ENCODE data around the gene CILP2.
A peak's percentile ranks its signal among the peaks of the same experiment; 100 is the strongest.

Gene CILP2

DNA sequence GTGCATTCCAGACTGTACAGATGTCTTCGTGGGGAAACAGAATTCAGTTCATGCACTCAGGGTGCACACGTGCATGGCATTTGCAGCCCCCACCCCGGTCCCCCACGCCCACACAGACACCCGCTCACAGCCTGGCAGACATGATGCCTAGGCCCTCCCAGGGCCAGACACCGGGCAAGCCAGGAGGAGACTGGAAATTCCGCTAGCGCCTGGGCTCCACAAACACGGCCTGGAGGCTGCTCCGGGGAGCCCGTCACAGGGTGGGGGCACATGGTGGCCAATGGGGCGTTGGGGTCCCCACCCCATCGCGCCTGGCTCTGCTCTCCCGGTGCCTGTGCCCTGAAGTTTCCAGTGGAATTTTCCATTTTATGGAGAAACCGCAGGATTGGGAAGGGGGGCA lies 3.6 kb downstream of the CILP2 start:
- no peak for FAIRE-seq
- no peak for DNase-seq (ENCODE audit: insufficient read length, low spot score)

DNA sequence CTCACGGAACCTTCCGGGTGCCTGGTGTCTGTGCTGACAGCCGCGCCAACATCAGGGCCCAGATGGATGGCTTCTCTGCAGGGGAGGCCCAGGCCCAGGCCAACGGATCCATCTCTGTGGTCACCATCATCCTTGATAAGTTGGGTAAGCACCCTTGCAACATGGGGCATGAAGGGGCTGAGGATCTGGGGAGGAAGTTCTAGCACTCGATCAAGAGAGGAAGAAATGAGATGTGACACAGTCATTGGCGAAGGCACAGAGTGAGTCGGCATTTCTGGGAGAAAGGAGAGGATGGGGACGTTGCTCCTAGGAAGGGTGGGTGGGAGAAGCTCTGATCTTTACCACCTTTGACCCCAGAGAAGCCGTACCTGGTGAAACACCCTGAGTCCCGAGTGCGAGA lies 4.4 kb downstream of the CILP2 start:
- DNase-seq (ENCODE audit: insufficient read length, low spot score) (no peak), FAIRE-seq (no peak)

DNA sequence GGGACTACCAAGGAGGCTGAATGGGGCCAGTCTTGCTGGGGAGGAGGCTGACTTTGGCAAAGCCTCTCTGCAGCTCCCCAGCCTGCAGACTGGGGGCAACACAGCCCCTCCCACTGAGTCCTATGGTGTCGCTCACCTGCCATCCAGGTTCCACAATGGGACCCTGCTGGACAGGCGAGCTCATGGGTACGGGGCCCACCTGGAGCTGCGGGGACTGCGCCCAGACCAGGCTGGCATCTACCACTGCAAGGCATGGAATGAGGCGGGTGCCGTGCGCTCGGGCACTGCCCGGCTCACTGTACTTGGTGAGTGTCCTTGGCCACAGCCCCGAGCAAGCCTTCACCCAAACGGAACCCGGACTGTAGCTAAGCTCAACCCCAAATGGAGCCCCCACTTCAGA lies 5.0 kb downstream of the CILP2 start:
- FAIRE-seq = no peak
- DNase-seq (ENCODE audit: insufficient read length, low spot score) = no peak

DNA sequence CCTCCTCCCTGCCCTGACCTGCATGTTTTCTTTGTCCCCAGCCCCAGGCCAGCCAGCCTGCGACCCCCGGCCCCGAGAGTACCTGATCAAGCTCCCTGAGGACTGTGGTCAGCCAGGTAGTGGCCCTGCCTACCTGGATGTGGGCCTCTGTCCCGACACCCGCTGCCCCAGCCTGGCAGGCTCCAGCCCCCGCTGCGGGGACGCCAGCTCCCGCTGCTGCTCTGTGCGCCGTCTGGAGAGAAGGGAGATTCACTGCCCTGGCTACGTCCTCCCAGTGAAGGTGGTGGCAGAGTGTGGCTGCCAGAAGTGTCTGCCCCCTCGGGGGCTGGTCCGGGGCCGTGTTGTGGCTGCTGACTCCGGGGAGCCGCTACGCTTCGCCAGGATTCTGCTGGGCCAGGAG lies 5.6 kb downstream of the CILP2 start:
- FAIRE-seq (no peak), DNase-seq (ENCODE audit: insufficient read length, low spot score) (no peak)

DNA sequence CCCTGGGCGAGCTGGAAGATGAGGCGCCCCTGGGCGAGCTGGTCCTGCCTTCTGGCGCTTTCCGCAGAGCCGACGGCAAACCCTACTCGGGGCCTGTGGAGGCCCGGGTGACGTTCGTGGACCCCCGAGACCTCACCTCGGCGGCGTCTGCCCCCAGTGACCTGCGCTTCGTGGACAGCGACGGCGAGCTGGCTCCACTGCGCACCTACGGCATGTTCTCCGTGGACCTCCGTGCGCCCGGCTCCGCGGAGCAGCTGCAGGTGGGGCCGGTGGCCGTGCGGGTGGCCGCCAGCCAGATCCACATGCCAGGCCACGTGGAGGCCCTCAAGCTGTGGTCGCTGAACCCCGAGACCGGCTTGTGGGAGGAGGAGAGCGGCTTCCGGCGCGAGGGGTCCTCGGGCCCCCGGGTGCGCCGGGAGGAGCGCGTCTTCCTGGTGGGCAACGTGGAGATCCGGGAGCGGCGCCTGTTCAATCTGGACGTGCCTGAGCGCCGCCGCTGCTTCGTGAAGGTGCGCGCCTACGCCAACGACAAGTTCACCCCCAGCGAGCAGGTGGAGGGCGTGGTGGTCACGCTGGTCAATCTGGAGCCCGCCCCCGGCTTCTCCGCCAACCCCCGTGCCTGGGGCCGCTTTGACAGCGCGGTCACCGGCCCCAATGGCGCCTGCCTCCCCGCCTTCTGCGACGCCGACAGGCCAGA lies 6.3 kb downstream of the CILP2 start:
- no peak for DNase-seq (ENCODE audit: insufficient read length, low spot score)
- FAIRE-seq = no peak

DNA sequence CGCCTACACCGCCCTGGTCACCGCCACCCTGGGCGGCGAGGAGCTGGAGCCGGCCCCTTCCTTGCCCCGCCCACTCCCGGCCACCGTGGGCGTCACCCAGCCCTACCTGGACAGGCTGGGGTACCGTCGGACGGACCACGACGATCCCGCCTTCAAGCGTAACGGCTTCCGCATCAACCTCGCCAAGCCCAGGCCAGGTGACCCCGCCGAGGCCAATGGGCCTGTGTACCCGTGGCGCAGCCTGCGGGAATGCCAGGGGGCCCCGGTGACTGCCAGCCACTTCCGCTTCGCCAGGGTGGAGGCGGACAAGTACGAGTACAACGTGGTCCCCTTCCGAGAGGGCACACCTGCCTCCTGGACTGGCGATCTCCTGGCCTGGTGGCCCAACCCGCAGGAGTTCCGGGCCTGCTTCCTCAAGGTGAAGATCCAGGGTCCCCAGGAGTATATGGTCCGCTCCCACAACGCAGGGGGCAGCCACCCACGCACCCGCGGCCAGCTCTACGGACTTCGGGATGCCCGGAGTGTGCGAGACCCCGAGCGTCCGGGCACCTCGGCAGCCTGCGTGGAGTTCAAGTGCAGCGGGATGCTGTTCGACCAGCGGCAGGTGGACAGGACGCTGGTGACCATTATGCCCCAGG lies 7.0 kb downstream of the CILP2 start:
- FAIRE-seq (no peak), DNase-seq (ENCODE audit: insufficient read length, low spot score) (no peak)

DNA sequence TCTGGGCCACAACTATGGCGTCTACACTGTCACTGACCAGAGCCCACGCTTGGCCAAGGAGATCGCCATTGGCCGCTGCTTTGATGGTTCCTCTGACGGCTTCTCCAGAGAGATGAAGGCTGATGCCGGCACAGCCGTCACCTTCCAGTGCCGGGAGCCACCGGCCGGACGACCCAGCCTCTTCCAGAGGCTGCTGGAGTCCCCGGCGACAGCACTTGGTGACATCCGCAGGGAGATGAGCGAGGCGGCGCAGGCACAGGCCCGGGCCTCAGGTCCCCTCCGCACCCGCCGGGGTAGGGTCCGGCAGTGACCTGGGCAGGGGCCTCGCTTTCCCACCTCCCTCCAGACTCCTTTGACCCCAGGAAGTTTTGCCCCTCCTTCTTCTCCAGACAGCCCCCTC lies 7.6 kb downstream of the CILP2 start:
- DNase-seq (ENCODE audit: insufficient read length, low spot score) (no peak), FAIRE-seq (no peak)

DNA sequence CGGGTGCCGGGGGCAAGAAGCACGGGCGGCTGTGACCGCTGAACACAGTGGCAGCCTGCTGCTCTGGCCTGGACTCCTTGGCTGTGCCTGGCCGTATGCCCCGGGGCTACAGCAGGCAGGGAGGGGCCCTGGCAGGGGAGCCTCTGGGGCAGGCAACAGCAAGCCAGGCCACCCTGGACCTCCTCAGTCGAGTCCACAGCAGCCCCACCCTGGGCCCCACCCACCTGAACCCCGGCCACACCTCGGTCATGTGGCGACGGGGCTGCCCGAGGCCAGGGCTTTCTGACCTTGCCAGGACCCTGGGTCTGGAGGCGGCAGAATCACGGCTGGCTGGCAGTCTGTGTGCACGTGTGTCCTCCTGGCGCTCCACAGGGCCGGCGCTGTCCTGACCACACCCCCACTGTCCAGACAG lies 8.7 kb downstream of the CILP2 start:
- no peak for DNase-seq (ENCODE audit: insufficient read length, low spot score)
- FAIRE-seq = no peak

DNA sequence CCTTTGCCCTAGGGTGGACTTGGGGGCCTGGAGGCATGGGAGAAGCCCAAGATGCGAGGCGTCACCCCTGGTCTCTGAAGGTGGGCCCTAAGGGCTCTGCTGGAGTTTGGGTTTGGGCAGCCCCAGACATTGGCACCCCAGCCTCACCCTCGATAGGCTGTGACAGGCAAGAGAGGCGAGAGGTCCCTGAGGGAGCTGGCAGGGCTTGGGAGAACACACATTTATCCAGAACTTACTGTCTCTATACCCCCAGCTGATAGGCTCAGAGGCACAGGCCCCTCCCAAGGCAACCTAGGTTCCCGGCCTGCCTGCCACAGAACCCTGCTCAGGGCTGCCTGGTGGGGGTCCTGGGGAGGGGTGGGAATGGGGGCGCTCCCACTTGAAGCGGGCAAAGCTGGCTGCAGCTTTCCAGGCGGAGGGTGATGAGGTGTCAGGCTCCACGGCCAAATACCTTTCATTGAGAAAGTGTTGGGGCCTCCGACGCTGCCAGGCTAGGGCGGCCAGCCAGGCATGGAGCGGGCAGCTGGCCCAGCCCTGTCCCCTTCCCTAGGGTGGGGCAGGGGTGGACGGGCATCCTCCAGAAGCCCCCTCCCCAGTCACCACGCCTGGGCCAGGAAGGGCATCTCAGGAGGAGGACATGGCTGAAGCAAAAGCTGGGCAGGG lies 9.7 kb downstream of the CILP2 start:
- no peak for FAIRE-seq
- DNase-seq (ENCODE audit: insufficient read length, low spot score) = no peak

DNA sequence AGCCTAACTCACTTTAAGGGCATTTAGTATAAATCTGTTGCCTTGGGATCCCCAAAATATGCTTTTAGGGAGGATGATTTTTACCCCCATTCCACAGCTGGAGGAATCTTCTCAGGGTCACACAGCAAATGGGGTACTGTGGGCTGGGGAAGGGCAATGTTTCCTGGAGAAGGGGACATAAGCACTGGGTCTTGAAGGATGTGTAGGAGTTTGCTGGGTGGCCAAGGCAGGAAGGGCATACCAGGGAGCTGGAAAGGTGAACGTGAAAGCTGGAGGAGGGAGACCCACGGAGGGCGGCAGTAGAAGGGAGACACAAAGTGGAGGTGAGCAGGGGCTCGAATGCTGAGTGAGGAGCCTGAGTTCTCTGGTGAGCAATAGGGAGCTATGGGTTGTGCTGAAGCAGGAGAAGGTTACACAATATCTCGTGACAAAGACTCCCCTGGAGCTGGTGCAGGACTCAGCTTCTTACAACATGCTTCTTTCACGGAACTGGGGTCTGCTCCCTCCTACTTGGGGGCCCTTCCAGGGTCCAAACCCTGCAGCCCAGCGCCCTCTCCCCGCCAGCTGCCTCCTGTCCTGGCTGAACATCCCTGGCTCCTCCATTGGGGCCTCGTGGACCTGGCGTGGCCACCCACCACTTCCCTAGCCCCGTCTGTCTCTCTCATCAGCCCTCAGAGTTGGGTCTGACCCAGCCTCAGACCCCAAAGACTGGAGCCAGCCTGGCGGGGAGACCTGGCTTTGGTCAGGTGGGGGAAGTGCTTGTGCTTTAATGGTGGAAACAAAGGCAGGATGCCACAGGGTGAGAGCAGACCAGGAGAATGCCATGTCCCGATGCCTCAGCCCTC lies 11.1 kb downstream of the CILP2 start:
- no peak for FAIRE-seq
- no peak for DNase-seq (ENCODE audit: insufficient read length, low spot score)

DNA sequence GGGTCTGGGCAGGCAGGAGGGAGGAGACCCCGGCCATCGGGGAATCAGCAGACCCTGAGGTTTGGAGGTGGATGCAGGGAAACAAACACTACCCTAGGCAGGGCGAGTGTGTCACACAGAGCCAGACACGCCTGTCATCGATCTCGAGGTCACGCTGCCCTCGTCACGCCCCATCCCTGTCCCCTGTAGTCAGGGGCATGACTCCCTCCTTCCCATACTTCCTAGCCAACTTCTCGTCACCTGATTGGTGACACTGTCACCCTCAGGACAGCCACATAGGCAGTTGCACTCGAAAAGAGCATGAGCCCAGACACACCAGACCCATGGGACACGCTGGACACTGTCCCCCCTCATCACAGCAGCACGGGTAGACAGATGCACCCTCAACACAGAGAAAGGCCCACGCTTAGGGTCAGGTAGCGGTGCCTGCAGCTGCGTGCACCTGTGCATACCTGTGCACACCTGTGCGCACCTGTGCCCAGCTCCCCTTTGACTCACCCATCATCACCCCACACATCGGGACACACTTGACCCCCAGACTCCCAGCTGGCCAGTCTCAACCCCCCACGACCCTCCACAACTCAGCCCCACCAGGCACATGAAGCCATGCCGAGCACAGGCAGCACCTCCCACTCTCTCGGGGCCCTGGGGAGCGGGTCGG lies 11.9 kb downstream of the CILP2 start:
- DNase-seq (ENCODE audit: insufficient read length, low spot score) (no peak), FAIRE-seq (no peak)

DNA sequence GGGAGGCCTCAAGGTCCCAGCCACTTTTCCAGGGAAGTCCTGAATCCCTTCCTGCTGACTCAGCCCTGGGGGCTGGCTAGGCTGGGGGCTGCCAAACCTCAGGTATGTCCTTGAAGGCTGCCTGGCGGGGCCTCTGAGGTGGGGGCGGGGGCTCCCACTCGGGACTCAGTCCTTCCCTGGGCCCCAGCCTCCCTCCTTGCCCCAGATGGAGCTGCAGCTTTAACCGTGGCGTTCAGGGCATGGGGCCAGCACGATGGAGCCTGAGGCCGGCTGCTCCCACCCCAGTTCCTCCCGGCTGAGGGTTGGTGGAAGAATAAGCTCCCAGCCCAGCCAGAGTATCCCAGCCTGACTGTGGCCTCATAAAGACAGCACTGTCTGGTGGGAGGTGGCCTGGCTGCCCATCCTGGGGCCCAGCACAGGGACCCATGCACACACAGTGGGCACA lies 12.4 kb downstream of the CILP2 start:
- FAIRE-seq (no peak), DNase-seq (ENCODE audit: insufficient read length, low spot score) (no peak)

DNA sequence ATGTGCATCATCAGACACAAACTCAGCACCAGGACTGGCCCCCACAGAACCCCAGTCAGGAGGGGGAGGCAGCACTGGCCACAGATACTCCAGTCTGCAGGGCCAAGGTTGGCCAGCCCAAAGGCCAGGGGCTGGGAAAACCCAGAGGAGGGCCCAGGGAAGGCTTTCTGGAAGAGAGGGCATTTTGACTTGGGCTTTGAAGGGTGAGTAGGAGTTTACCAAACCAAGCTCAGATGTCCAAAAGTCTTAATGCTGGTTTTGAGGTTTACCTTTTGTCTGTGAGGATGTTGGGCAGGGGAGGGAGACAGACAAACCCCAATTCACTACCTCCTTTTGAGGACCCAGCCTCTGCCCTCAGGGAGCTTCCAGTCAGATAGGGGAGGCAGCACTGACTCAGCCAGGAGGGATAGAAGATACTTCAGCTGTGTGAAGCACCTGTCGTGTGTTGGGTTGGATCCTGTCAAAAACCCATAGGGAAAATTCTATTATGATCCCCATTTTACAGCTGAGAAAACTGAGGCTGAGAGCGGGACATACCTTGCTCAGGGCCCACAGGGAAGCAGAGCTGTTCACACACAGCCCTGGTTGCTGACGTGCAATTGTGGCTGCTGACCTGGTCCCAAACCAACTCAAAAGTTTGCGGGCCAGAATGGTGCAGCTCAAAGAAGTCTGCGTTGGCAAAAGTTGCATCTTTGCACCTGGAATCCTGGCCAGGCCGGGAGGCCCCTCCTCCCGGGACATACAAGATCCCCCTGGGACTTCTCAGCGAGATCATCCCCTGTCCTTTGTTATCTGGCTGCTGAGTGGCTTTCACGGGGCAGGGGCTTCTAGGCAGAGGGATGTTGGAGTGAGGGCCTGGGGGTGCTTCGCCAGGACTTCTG lies 13.1 kb downstream of the CILP2 start:
- FAIRE-seq (no peak), DNase-seq (ENCODE audit: insufficient read length, low spot score) (no peak)

DNA sequence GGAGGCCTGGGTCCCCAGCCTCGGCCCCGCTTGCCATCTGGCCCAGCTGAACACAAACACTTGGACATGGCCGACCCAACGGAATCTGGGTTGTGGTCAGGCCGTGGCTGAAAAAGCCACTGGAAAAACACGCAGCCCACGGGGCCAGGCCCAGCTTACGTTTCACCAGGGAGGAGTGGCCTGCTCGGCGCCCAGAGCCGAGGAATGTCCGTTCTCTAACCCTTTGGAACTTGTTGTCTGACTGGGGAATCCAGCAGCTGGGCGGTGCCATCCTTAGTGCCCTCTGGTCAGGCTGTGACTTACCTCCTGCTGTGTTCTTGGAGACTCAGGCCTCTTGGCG lies 13.8 kb downstream of the CILP2 start:
- FAIRE-seq (no peak), DNase-seq (ENCODE audit: insufficient read length, low spot score) (no peak)

DNA sequence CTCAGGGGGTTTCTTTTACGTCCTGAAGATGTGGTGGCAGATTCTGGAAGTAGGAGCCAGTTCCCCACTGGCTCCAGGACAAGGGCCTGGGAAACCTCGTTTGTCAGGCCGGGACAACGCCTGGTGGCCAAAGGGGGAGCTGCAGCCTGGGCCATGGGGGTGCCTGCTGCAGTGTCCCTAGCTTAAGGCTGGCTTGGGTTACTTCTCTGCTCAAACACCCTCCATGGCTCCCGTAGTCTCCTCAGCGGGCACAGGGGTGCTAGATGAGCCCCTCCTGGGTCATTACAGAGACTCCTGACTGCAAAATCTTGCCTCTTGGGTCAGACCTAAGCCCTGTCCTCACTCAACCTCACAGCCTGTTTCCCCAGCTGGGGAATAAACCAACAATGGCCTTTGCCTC lies 14.7 kb downstream of the CILP2 start:
- no peak for DNase-seq (ENCODE audit: insufficient read length, low spot score)

DNA sequence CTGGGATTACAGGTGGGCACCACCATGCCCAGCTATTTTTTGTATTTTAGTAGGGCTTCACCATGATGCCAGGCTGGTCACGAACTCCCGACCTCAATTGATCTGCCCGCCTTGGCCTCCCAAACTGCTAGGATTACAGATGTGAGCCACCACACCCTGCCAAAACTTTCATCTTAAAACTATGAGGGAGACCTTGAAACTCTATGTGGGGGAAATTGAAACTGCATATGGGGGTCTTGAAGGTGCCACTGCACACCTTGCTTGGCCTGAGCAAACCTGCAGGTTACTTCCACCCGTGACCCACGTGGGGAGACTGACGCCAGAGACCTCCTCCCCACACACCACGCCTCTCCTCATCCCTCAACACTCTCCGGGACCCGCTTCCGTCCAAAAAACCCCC lies 15.6 kb downstream of the CILP2 start:
- FAIRE-seq (no peak), DNase-seq (ENCODE audit: insufficient read length, low spot score) (no peak)

More for the DNA sequence above, 14.7 kb downstream of the CILP2 start:
- no peak for FAIRE-seq

DNA sequence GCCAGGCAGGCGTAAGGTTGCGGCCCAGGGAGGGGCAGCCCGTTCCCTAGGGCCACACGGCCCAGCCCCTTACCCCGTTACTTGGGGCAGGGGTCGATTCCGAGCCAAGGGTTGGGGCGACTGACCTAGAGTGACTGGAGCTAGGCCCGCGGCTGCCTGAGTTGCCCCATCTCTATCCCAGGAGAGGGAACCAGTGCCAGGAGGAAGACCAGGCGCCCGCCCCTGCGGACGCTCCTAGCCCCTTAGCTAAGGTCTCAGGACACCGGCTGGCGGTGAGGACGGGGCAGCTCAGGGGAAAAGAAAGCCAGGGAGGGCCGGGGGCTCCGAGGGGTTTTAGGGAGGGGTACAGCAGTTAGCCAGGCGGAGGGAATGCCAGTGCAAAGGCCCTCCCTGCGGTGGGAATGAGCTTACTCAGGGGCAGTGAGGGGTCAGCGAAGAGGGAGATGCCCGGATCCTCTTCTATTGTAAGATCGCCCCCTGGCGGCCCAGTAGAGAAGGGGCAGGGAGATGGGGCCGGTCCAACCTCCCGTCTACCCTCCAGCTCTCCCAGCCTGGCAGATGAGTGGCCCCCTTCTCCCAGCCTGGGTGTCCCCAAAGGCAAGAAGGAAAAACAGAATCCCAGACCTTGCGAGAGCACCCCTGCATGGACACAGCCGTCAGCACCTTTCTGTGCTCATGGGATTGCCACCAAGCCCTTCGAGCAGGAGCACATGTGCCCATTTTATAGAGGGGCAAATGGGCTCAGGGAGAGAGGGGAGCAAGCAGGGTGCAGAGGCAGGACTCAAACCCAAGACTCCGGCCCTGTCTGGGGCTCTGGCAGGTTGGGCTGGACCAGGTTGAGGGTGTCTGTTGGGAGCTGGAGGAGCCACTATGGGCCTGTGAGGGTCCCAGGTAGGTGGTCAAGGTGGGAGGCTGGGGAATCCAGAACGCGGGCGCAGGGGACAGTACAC lies 16.3 kb downstream of the CILP2 start:
- DNase-seq (ENCODE audit: insufficient read length, low spot score) (peak; percentile 74), FAIRE-seq (no peak)

DNA sequence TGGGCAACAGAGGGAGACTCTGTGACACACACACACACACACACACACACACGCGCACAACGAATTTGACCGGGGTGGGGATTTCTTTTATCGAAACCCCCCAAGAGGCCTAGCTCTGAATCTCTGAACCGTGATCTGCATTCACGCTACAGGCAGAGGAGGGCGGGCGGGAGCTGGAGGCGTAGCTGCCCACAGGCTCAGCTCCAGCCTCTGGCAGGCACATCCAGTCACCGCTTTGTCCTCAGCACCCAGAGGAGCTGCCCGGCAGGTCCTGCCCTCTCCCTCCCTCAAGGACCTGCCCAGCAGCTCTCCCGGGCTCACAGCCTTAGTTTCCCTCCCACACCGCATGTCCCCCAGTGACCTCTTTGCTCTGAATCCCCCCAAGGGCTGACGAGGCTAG lies 20.0 kb downstream of the CILP2 start:
- FAIRE-seq = no peak
- no peak for DNase-seq (ENCODE audit: insufficient read length, low spot score)

DNA sequence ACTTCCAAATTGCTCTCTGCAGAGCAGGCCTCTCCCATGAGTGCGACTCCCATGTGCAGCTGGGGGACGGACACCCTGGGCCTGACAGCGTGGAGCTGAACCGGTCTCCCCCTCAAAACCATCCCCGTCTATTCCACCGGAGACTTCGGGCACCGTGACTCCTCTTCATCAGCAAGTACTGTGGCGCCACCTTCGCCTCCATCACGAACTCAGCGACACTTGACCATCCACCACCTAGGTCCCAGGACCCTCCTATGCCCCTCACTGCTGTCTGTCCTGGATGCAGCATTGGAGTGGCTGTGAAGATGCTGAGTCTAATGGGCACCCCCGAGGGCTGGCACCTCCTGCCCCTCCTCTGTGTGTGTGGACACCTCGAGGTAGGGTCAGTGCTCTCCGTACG lies 20.6 kb downstream of the CILP2 start:
- no peak for FAIRE-seq
- no peak for DNase-seq (ENCODE audit: insufficient read length, low spot score)
